Measurements from ENCODE around the gene ADAMTS16.

ADAMTS16 gene

DNA sequence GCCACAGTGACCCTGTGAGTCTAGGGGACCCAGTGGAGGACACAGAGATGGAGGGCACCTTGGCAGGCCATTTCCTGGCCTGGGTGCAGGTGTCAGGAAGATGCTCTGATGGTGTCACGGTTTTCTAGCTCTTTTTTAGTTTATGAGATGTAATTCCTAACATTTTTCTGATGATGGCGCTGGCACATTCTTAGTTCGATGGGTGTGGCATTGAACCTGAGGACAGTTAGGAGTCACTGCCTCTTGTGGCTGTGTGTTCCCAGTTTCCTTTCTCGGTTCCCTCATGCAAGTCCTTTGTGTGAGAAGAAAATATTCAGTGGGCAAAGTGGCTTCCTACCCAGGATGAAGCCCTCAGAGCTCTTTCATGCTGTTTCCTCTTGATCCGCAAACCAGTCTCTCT lies 152.9 kb downstream of the ADAMTS16 start:
- DNase-seq = no peak

DNA sequence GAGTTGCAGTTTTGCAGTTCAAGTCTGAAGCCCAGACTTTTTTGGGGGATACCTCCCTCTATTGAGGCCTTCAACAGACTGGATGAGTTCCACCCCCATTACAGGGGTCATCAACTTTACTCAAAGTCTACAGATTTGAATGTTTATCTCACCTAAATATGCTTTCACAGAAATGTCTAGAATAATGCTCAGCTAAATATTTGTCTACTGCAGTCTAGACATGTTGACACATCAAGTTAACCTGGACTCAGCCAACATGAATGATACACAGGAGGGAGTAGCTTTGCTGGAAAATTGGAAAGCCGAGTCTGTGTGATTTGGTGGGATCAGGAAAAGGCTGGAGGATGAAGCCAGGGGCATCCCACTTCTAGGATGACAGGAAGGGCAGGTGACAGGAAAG lies 154.3 kb downstream of the ADAMTS16 start:
- DNase-seq = no peak

DNA sequence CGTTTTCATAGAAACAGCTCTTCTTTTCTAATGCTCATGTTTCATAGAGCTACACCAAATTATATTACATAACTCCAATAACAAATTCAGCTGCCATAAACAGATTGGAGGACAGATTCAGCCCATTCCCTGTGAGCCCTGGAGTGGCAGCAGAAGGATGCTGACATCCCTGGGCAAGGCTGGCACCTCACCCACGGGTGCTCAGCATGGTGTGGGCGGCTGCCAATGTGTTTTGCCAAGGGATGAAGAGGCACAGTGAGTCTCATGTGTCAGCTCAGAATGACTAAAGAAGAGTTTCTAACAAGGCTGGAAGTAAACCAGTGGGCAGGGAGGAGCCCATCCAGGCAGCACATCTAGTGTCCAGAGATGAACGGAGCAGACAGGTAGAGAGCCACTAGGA lies 155.2 kb downstream of the ADAMTS16 start:
- no peak for DNase-seq

DNA sequence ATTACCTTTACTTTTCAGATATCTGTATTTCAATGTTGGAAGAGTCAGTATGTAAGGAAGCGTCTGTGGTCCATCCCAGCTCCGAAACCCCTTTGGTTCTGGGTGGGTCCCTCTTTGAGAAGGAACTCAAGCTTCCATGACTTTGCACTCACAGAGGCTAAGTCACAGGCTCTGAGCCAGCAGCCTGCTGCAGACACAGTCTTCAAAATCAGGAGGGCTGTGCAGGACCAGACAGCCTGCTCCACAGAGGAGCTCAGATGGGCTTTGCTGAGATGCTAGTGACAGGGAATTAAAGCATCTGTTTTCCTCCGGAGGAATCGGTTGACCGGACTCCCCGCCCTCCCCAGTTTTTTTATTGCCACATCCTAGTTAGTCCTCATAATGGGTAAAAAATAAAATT lies 155.9 kb downstream of the ADAMTS16 start:
- no peak for DNase-seq

DNA sequence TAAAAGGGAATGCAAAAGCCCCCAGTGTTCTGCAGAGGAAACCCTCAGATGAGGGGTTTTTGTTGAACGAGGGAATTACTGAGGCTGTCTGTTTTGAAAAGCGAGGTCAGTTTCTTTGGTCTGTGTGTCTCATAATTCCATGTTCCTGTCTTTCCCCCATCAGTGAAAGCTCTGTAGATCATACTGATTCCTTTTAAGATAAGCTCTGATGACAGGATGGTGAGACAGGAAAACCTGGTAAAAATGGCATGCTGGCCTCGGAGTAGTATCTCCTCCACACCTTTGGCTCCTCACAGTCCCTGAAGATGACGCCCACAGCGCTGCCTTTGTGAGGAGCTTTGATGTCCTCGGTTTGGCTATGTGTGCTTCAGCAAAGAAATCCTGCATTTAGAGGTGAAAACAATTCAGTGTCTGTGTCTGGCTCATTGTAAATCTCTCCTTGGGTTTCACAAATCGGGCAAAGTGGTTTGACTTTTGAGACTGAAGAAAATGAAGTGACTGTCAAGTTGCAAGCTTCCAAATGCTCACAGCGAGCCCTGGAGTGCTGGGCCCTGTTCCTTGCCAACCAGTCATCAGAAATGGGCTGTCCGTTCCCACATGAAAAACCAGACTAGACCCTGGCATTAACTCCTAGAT lies 157.4 kb downstream of the ADAMTS16 start:
- no peak for DNase-seq

DNA sequence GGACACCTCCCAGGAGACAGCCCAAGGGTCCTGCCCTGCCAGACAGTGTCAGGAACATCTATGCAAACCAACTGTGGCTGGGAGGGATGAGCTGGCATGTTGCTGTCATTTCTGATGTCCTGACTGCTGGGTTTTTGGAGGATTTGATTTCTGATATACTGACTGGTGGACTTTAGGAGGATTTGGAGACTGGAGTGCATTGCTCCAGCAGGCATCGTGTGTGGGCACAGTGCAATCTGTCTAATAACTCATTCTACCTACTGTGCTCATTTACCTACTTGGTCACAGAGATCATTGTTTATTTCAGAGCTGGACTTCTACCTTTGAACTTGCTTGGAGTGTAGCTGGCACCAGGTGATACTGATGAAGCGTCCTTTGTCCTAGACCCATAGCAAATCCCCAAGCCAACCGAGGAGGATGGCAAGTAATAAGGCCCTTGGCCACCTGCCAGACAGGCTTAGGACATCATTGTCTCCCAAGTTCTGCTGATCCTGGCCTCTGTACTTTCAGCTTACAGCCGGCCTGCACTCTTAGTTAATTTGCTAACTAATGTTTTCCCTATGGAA lies 158.0 kb downstream of the ADAMTS16 start:
- no peak for DNase-seq

DNA sequence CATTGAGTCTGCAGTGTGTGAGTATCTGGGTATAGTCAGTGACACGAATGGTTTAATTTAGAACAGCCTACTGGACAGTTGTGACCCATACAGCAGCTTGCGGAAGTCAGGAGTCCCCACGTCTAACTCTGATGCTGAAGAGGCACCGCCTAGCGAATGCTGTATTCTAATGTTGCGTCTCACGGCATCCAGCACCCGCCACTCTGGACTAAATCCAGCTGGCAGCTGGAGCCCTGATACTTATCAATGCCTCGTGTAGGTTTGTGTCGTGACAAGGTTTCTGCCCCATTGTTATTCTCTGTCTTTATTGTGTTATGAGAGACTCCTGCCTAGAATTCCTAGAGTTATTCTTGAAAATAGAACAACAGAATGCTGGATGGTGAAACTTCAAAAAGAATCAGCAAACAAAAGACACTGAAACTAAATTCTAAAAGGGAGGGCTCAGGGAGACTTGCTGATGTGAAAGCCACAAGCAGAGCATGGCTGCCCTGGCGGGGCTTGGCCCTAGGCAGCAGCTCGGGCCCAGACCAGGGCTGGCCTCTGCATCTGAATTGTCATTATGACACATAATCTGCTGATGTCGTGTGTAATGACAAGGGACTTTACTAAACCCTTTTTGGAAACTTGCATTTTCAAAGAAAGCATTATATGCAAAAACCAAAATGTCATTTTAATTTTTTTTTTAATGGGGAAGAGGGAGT lies 158.9 kb downstream of the ADAMTS16 start:
- no peak for DNase-seq

DNA sequence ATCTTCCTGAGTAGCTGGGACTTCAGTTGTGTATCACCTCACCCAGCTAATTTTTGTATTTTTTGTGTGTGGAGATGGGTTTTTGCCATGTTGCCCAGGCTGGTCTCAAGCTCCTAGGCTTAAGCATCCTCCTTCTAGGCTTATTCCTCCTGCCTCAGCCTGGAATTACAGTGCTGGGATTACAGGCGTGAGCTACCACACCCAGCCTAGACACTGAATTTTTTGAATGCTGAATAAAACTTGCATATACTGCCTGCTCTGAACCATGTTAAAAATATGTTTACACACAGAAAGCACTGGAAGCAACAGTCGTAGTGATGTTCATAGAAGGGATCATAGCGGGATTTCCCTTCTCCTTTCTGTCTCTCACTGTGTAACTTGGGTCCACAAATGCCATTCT lies 161.0 kb downstream of the ADAMTS16 start:
- DNase-seq = no peak

DNA sequence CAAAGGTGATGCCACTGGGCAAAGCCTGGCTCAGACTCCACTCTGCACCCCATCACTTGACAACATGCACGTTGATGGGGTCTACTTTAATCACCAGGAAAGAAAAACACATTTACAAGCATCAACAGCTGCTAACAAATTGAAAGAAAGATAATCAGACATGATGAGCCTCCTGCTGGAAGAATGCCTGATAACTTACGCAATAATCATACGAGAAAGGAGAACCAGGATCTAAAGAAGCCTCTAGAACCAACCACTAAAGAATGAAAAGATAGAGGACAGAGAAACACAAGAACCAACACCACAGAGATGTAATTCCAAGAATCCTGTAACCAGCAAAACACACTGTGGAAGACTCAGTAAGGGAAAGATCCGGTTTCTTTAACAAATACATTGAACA lies 162.1 kb downstream of the ADAMTS16 start:
- DNase-seq = no peak

DNA sequence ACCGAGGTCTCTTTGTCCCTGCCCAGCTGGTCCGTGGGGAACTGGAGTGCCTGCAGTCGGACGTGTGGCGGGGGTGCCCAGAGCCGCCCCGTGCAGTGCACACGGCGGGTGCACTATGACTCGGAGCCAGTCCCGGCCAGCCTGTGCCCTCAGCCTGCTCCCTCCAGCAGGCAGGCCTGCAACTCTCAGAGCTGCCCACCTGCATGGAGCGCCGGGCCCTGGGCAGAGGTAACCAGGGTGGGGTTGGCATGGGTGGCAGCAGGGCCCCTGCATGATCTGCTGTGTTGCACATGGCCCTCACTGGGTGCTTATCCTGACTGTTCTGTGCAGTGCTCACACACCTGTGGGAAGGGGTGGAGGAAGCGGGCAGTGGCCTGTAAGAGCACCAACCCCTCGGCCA lies 163.1 kb downstream of the ADAMTS16 start:
- no peak for DNase-seq

DNA sequence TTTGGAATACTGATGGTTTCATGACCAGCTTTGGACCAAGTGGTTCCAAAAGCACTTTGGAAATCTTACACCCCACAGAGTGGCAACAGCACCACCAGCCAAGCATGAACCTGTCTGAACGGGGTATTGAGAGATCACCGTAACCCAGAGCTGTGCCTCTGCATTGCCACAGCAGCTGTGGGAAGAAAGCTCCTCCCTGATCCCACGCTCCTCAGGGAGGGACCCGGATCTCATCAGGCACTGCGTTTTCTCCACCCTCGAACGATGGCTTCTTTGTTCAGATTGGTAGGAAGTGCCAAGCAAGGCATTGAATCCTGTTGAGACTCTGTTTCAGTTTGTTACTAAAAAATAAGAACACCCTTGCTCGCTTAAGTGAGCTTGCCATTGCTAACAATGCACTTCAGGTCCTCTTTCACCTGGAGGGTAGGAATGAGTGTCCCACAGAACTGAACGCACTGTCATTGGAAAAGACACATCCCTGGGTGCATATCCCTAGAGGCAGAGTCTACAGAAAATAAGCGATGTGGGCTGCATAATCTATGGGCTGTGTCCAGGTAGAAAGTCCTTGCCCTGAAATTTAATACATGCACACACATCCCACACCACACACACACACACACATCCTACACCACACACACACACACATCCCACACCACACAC lies 164.4 kb downstream of the ADAMTS16 start:
- no peak for DNase-seq

DNA sequence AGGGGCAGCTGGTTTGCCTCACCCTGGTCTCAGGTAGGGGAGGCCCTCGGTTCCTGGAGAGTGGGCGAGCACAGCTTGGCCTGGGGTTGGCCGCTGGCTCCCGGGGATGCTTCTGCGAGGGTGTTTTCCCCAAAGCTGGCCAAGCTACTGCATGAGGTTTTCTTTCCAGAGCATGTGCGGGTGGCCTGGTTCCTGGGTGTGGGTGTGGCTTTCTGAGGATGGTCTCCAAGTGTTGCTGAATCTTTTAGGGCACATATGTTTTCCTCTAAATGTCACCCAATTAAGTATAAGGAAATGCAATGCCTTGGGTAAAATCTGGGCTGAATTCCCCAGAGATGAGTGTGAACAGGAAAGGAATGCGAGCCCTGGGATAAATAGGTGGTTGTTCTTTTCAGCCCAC lies 166.6 kb downstream of the ADAMTS16 start:
- DNase-seq = no peak

DNA sequence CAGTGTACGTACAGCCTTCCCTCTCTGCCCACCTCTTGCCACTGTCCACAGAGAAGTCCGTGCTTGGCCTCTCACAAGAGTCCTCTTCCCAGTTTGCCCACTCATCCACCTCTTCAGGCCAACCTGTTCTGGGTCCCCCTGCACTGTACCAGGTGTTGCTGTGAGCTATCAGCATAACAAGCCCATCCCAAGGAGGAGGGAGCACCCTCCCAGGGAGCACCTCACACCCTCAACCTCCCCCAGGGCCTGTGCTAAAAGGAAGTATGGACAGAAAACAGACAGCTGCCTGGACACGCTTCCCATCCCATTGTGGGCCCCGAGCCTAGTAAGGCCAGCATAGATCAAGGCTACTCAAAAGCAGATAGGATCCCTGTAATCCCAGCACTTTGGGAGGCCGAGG lies 168.2 kb downstream of the ADAMTS16 start:
- DNase-seq = no peak

DNA sequence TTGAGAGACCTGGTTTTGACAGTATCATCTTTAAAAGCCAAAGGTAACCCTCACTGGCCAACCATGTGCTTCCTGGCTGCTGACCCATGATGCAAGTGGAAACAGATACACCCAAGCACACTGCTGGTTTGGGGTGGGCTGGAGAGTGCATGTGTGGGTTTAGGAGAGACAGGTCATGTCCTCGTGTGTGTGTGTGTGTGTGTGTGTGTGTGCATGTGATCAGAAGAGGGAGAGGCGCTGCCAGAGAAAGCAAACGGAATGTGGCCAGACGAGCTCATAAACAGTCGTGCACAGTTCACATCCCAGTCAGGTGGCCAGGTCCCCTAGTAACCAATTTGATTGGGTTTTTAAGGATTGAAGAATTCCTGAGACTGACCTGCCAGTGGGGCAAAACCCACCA lies 169.5 kb downstream of the ADAMTS16 start:
- DNase-seq = no peak

DNA sequence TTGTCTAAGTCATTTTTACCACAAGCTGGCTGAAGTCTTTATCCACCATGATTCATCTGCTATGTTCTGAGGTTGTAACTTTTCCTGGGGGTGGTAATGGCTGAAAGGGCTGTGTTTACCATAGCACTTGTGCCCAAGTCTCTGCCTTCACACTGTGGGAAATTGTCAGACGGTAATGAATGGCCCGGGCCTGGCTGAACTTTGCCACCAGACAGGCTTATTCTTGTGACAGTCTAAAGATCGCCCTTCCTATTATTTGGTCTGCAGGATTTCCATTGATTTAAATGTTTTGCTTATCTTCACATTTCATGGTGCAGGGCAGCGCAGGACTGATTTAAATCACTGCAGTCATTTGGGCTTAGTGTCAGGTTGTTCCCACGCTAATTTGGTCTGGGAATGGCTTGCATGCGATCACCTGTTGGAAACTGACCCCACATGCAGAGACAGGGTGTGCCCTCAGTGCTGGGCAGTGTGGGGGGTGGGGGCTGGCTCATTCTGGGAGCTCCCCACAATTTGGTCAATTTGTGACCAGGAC lies 173.0 kb downstream of the ADAMTS16 start:
- DNase-seq = no peak

DNA sequence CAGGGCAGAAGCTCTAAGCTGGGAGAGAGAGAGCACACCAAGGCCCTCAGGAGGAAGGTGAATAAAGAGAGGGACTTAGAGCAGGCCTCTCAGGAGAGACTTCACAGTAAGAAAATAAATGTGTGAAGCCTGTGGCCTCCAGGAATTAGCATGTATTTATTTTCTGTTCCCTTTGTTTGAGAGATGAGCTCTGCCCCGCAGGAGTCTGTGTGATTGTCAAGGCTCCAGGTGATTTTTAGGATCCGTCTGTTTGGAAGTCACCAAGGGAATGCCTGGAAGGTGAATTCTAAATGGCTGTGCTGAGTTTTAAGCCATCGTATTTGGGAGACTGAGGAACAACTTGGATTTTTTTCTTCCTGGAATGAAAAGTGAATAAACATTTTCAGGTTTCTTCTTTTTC lies 174.0 kb downstream of the ADAMTS16 start:
- no peak for DNase-seq

DNA sequence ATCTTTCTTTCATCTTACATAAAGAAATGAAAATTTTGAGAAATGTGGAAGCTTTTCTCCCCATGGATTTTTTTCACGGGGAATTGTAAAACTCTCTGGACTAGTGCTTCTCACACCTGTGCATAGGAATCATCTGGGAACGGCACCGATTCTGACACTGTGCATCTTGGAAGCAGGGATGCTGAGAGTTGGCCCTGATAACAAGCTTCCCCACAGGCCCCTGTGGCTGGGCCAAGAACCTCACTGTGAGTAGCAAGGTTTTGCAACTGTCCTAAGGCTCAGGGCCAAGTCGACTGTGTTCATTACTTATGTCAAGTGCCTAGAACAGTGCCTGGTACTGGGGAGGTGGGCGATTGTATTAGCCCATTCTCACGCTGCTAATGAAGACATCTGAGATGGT lies 174.5 kb downstream of the ADAMTS16 start:
- no peak for DNase-seq

DNA sequence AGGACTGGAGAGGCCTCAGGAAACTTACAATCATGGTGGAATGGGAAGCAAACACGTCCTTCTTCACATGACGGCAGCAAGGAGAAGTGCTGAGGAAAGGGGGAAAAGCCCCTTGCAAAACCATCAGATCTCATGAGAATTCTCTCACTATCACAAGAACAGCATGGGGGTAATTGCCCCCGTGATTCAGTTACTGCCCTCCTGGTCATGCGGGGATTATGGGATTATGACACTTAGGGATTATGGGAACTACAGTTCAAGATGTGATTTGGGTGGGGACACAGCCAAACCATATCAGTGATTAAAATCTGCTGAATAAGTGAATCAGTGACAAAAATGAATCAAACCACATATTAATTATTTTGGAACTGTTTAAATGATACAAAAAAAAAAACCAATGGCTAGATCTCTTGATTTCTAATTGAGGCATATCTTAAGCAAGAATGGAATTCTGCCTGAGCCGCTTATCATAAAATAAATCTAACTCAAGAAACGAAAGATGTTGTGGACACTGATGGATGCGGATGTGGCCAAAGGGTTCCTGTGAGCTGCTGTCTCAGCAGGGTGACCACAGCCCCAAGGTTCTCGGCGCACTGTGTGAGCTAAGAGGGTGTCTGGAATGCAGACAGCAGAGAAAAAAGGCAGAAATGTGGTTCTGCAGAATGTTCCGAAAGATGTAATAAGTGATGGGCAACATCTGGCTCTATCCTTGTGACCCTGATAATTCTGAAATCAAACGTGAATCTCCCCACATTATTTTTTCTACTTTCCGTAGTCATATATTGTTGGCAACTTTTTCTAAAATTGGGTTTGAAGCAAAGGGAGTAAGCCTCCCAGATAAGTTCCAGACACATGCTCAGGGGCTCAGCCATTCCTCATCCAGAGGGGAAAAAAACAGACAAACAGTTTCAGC lies 175.2 kb downstream of the ADAMTS16 start:
- no peak for DNase-seq

DNA sequence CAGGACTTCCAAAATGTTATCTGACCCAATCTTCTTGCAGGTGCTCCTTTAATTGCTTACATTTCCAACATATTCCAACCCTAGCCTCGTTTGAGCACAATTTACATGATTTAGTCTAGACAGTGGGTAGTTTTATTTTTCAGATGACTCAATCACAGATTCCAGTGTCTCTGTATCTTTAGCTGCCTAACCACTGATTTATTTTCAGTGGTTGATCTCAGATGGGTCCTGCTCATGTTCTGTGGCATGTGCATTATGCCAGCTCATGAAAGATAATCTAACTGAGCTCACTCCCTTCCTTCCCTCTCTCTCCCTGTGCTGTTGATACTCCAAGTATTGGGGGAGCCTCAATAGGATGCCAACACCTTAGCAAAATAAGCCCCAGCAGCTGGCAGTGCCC lies 176.2 kb downstream of the ADAMTS16 start:
- DNase-seq = no peak

DNA sequence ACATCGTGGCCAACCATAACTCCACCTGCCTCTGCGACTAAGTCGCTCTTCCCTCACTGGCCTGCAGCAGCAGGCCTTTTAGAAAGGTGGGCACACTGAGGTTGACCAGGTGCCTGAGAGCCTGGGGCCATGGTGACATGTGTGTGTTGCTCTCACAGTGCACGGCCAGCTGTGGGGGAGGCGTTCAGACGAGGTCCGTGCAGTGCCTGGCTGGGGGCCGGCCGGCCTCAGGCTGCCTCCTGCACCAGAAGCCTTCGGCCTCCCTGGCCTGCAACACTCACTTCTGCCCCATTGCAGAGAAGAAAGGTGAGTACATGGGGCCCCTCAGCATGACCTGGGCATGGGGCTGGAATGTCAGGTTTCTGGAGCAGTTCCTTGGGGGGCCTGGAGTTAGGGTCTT lies 177.8 kb downstream of the ADAMTS16 start:
- DNase-seq = no peak

DNA sequence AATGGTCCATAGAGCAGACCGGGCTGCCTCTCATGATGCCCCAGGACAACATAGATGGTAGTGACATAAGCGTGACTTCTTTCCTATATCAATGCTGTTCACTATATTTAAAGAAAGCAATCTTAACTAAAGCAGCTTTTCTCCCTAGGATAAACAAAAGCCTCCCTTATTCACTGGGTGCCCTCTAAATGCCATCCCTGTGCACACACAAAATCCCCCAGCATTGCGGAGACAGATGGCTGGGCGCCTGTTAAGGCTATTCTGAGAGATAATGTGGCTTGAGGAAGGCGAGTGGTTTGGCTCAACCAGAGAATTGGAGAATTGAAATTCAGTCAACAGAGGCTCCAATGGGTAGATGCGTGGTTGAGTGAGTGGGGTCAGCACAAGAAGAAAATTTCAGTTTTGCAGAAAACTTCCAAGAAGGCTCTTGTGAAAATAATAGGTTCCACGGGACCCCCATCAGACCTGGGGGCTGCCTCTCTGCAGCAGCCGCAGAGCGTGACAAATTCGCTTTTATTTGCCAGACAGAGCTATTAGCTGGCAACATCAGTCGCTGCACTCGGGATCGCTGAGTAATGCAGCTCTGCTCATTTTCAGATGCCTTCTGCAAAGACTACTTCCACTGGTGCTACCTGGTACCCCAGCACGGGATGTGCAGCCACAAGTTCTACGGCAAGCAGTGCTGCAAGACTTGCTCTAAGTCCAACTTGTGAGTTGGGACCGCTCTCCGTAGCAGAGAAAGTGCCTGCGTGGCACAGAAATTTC lies 178.5 kb downstream of the ADAMTS16 start:
- no peak for DNase-seq

Data from activated CD4-positive, alpha-beta T cell treated with anti-CD3 and anti-CD28 coated beads for 1 hour (primary cell).